K562 (cell line): Measurements from ENCODE around the gene WFIKKN1. TPM values are rescaled to one million over a fixed set of nuclear protein-coding genes. Genes with fewer than 3 reads are reported as not detected.

Source experiments
- ASH1L ChIP-seq: fragments of 450-650 bp; IDR thresholded peaks from 2 replicates; pipeline ENCODE4 v1.6.1; 2018; ENCODE audit warnings: borderline replicate concordance, mild to moderate bottlenecking, low read depth; ENCODE audit not compliant: partially characterized antibody
- CEBPB ChIP-seq: fragments of 450-650 bp; IDR thresholded peaks from 2 replicates; pipeline ENCODE4 v1.6.1; 2016; ENCODE audit warnings: missing genetic modification characterization, missing compliant biosample characterization
- DNMT1 ChIP-seq: fragments of 450-650 bp; IDR thresholded peaks from 2 replicates; pipeline ENCODE4 v1.6.1; 2016; ENCODE audit warnings: antibody characterized with exemption, mild to moderate bottlenecking
- ERF ChIP-seq: fragments of 450-650 bp; formaldehyde crosslinking; IDR thresholded peaks from 2 replicates; pipeline ENCODE4 v1.4.0; 2020; ENCODE audit warnings: mild to moderate bottlenecking, mixed read lengths
- FOSL1 ChIP-seq: fragments of 200-800 bp; sonication (Bioruptor generic); conservative IDR thresholded peaks from 2 replicates; pipeline ENCODE4 v1.6.1; 2016; ENCODE audit warnings: missing genetic modification characterization, missing compliant biosample characterization
- FOXM1 ChIP-seq, 2 experiments: fragments of 450-650 bp in 1 of 2; sonication (generic) in 1 of 2; formaldehyde crosslinking in 1 of 2; IDR thresholded peaks; 2 replicates each; pipeline versions ENCODE4 v1.6.1 to v1.9.0; 2017 to 2022; ENCODE audit warnings: low read depth in 2 of 2, mild to moderate bottlenecking in 2 of 2, missing genetic modification reagents in 1 of 2, moderate library complexity in 1 of 2
- HDAC2 ChIP-seq: fragments of 450-650 bp; IDR thresholded peaks from 2 replicates; pipeline ENCODE4 v1.6.1; 2016; ENCODE audit warnings: mild to moderate bottlenecking
- HIVEP1 ChIP-seq: fragments of 250-450 bp; sonication (Bioruptor Pico); IDR thresholded peaks from 2 replicates; pipeline ENCODE4 v1.4.0; 2020; ENCODE audit warnings: mild to moderate bottlenecking
- IRF2 ChIP-seq: sonication (generic); formaldehyde crosslinking; IDR thresholded peaks from 2 replicates; pipeline ENCODE4 v1.8.1; 2022; ENCODE audit warnings: mild to moderate bottlenecking, missing genetic modification reagents
- KDM5B ChIP-seq: fragments of 200-600 bp; sonication (generic); IDR thresholded peaks from 2 replicates; pipeline ENCODE4 v1.6.1; 2012; ENCODE audit warnings: low read depth, mild to moderate bottlenecking, moderate library complexity, low read length, control low read depth, inconsistent platforms; ENCODE audit not compliant: insufficient replicate concordance
- NFATC3 ChIP-seq: fragments of 450-650 bp; IDR thresholded peaks from 2 replicates; pipeline ENCODE4 v1.6.1; 2017; ENCODE audit warnings: mild to moderate bottlenecking
- RHOXF2B ChIP-seq: fragments of 250-450 bp; sonication (Bioruptor Pico); conservative IDR thresholded peaks from 2 replicates; pipeline ENCODE4 v1.5.1; 2021
- TBL1XR1 ChIP-seq, 2 experiments: IDR thresholded peaks; 2 replicates each; pipeline ENCODE4 v1.6.1; 2012; ENCODE audit warnings: improper control_type of control experiment in 2 of 2, low read length in 2 of 2, mild to moderate bottlenecking in 1 of 2
- ZNF212 ChIP-seq: fragments of 450-650 bp; formaldehyde crosslinking; IDR thresholded peaks from 2 replicates; pipeline ENCODE4 v1.4.0; 2020; ENCODE audit warnings: mild to moderate bottlenecking
- ZNF436 ChIP-seq: fragments of 250-450, 450-650 bp; sonication (Bioruptor Pico); formaldehyde crosslinking; IDR thresholded peaks from 2 replicates; pipeline ENCODE4 v1.7.0; 2020; ENCODE audit warnings: mild to moderate bottlenecking
- polyA plus RNA-seq, 8 experiments: library from polyadenylated mRNA; depleted of rRNA in 4 of 8; stranded (reverse) in 5 of 8; unstranded in 3 of 8; fragments of >200 nt; fragmentation: Nextera tagmentation in 2 of 8; fragmentation: Illumina TruSeq in 1 of 8; extraction: Ambion mirVana in 2 of 8; extraction: Trizol in 1 of 8; gene quantifications; 2 replicates each; pipeline versions ENCODE4 v1.2.1 to v1.2.3, GENCODE V29; 2011 to 2014; ENCODE audit warnings: inconsistent platforms in 1 of 8, missing spikeins in 1 of 8
- total RNA-seq, 7 experiments: library from RNA; depleted of rRNA in 6 of 7; stranded (reverse); fragments of >200 nt in 6 of 7; fragmentation: Illumina TruSeq in 2 of 7; extraction: Trizol in 2 of 7; gene quantifications; 2 replicates each; pipeline versions ENCODE4 v1.2.1 to v1.2.3, GENCODE V29; 2011 to 2021; ENCODE audit warnings: low replicate concordance in 1 of 7
- TF ChIP-seq, protein P1 (sequence below): fragments of 450-650 bp; IDR thresholded peaks from 2 replicates; pipeline ENCODE4 v1.6.1; 2018; ENCODE audit not compliant: partially characterized antibody
- TF ChIP-seq, protein P2 (sequence below): fragments of 250-450 bp; sonication (Bioruptor Pico); IDR thresholded peaks from 2 replicates; pipeline ENCODE4 v1.8.0; 2022; ENCODE audit warnings: moderate library complexity, mild to moderate bottlenecking, inconsistent platforms
- TF ChIP-seq, protein P3 (sequence below), 3 experiments: fragments of 200-800 bp in 1 of 3; sonication (Bioruptor generic) in 1 of 3; sonication (generic) in 1 of 3; formaldehyde crosslinking in 1 of 3; IDR thresholded peaks; 2 replicates each; pipeline versions ENCODE4 v1.6.1 to v1.8.0; 2016 to 2022; ENCODE audit warnings: mild to moderate bottlenecking in 2 of 3, missing compliant biosample characterization in 2 of 3, missing genetic modification characterization in 2 of 3, missing genetic modification reagents in 1 of 3
- TF ChIP-seq, protein P4 (sequence below): fragments of 450-650 bp; IDR thresholded peaks from 2 replicates; pipeline ENCODE4 v1.6.1; 2016; ENCODE audit warnings: borderline replicate concordance

WFIKKN1 gene
- total and polyA plus RNA-seq, 9 of the 15 experiments (the other 6 are each of a cell fraction or from before 2014, with no cell fraction given), result 0.14 to 1.1 (median 0.50) TPM; not detected in 4

DNA sequence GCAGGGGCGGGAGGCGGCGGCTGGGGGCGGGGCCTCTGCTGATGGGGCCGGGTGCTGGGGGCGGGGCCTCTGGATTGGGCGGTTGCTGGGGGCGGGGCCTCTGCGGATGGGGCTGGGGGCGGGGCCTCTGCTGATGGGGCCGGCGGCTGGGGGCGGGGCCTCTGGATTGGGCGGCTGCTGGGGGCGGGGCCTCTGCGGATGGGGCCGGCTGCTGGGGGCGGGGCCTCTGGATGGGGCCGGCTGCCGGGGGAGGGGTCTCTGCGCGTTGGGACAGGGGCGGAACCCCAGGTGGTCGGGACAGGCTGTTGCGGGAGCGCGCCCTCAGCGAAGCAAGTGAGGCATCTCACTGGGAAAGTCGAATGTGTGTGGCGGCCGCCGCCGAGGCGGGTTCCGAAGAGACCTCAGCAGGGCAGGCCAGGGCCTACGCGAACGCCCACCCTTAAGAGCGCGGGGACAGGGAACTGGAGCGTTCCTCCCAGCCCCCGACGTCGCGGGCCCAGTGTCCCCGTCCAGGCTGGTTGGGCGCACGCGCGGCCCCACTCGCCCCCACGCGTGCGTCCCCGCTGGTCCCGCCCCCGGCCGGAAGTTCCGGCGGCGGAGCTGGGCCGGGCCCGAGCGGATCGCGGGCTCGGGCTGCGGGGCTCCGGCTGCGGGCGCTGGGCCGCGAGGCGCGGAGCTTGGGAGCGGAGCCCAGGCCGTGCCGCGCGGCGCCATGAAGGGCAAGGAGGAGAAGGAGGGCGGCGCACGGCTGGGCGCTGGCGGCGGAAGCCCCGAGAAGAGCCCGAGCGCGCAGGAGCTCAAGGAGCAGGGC is 49.2 kb downstream of the WFIKKN1 start, which contains the start of gene STUB1 (continued):
- TF ChIP-seq, protein P1, sequence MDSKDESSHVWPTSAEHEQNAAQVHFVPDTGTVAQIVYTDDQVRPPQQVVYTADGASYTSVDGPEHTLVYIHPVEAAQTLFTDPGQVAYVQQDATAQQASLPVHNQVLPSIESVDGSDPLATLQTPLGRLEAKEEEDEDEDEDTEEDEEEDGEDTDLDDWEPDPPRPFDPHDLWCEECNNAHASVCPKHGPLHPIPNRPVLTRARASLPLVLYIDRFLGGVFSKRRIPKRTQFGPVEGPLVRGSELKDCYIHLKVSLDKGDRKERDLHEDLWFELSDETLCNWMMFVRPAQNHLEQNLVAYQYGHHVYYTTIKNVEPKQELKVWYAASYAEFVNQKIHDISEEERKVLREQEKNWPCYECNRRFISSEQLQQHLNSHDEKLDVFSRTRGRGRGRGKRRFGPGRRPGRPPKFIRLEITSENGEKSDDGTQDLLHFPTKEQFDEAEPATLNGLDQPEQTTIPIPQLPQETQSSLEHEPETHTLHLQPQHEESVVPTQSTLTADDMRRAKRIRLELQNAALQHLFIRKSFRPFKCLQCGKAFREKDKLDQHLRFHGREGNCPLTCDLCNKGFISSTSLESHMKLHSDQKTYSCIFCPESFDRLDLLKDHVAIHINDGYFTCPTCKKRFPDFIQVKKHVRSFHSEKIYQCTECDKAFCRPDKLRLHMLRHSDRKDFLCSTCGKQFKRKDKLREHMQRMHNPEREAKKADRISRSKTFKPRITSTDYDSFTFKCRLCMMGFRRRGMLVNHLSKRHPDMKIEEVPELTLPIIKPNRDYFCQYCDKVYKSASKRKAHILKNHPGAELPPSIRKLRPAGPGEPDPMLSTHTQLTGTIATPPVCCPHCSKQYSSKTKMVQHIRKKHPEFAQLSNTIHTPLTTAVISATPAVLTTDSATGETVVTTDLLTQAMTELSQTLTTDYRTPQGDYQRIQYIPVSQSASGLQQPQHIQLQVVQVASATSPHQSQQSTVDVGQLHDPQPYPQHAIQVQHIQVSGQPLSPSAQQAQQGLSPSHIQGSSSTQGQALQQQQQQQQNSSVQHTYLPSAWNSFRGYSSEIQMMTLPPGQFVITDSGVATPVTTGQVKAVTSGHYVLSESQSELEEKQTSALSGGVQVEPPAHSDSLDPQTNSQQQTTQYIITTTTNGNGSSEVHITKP, result peak; percentile 88
- TF ChIP-seq, protein P2, sequence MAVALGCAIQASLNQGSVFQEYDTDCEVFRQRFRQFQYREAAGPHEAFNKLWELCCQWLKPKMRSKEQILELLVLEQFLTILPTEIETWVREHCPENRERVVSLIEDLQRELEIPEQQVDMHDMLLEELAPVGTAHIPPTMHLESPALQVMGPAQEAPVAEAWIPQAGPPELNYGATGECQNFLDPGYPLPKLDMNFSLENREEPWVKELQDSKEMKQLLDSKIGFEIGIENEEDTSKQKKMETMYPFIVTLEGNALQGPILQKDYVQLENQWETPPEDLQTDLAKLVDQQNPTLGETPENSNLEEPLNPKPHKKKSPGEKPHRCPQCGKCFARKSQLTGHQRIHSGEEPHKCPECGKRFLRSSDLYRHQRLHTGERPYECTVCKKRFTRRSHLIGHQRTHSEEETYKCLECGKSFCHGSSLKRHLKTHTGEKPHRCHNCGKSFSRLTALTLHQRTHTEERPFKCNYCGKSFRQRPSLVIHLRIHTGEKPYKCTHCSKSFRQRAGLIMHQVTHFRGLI (CRISPR knock-in tag), result no peak
- TF ChIP-seq NFATC3, result no peak
- TF ChIP-seq RHOXF2B (CRISPR knock-in tag), result no peak
- TF ChIP-seq ZNF212, result no peak
- TF ChIP-seq KDM5B, result peak; percentile 53
- TF ChIP-seq HDAC2, result no peak; the same call in 1 of the 2 replicates
- TF ChIP-seq TBL1XR1 (IDR thresholded peaks at IDR 0.05; ENCODE audit: low read length in 2 of 2), result no peak
- no peak for TF ChIP-seq ASH1L
- no peak for TF ChIP-seq FOSL1 (tag)
- no peak for TF ChIP-seq ZNF436 (CRISPR knock-in tag)
- no peak for TF ChIP-seq DNMT1
- no peak for TF ChIP-seq CEBPB
- TF ChIP-seq FOXM1 (IDR thresholded peaks at IDR 0.05; ENCODE audit: low read depth), result no peak
- TF ChIP-seq FOXM1 (CRISPR knock-in tag; IDR thresholded peaks at IDR 0.05; ENCODE audit: low read depth), result peak; percentile 22; the same call in 1 of the 2 replicates
- TF ChIP-seq, protein P3, sequence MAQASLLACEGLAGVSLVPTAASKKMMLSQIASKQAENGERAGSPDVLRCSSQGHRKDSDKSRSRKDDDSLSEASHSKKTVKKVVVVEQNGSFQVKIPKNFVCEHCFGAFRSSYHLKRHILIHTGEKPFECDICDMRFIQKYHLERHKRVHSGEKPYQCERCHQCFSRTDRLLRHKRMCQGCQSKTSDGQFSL (CRISPR knock-in tag; IDR thresholded peaks at IDR 0.05), result no peak
- TF ChIP-seq, protein P3 (tag; IDR thresholded peaks at IDR 0.05), result no peak
- TF ChIP-seq, protein P4, sequence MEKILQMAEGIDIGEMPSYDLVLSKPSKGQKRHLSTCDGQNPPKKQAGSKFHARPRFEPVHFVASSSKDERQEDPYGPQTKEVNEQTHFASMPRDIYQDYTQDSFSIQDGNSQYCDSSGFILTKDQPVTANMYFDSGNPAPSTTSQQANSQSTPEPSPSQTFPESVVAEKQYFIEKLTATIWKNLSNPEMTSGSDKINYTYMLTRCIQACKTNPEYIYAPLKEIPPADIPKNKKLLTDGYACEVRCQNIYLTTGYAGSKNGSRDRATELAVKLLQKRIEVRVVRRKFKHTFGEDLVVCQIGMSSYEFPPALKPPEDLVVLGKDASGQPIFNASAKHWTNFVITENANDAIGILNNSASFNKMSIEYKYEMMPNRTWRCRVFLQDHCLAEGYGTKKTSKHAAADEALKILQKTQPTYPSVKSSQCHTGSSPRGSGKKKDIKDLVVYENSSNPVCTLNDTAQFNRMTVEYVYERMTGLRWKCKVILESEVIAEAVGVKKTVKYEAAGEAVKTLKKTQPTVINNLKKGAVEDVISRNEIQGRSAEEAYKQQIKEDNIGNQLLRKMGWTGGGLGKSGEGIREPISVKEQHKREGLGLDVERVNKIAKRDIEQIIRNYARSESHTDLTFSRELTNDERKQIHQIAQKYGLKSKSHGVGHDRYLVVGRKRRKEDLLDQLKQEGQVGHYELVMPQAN, result peak; percentile 73; the same call in 1 of the 2 replicates
- no peak for TF ChIP-seq ERF (CRISPR knock-in tag)
- no peak for TF ChIP-seq HIVEP1
- TF ChIP-seq IRF2, result no peak
